ENCODE data around the gene DBET.
"Not testable (repeated sequence)": the region's sequence is repeated elsewhere in the genome, so short reads cannot be mapped to it uniquely, and the experiment has no call there.

DBET gene

GRCh38 chr4:190049378-190050239 lies 14.7 kb upstream of the DBET start:
- not testable (repeated sequence) for DNase-seq

GRCh38 chr4:190058997-190059396 lies 5.3 kb upstream of the DBET start:
- DNase-seq, result not testable (repeated sequence)

- DNase-seq, result not testable (repeated sequence)
Observed at GRCh38 chr4:190064805-190065204, 503 bp downstream of the DBET start.

- not testable (repeated sequence) for DNase-seq
Observed at GRCh38 chr4:190068351-190068750, 4.0 kb downstream of the DBET start.

GRCh38 chr4:190093052-190093451 lies 28.8 kb downstream of the DBET start:
- not testable (repeated sequence) for DNase-seq

GRCh38 chr4:190094031-190094430 lies 29.7 kb downstream of the DBET start:
- DNase-seq, result not testable (repeated sequence)

GRCh38 chr4:190095335-190095734 lies 31.0 kb downstream of the DBET start:
- not testable (repeated sequence) for DNase-seq

- DNase-seq, result not testable (repeated sequence)
Observed at GRCh38 chr4:190099605-190100004, 35.3 kb downstream of the DBET start.

GRCh38 chr4:190101525-190101924 lies 37.2 kb downstream of the DBET start:
- not testable (repeated sequence) for DNase-seq

- DNase-seq, result not testable (repeated sequence)
Observed at GRCh38 chr4:190106191-190106590, 41.9 kb downstream of the DBET start.

GRCh38 chr4:190106611-190107480 lies 42.5 kb downstream of the DBET start:
- not testable (repeated sequence) for DNase-seq

- DNase-seq, result not testable (repeated sequence)
Observed at GRCh38 chr4:190107766-190108485, 43.6 kb downstream of the DBET start.

- not testable (repeated sequence) for DNase-seq
Observed at GRCh38 chr4:190108756-190109155, 44.5 kb downstream of the DBET start.

- DNase-seq, result not testable (repeated sequence)
Observed at GRCh38 chr4:190109390-190110011, 45.2 kb downstream of the DBET start.

- not testable (repeated sequence) for DNase-seq
Observed at GRCh38 chr4:190110033-190110432, 45.7 kb downstream of the DBET start.

- DNase-seq, result not testable (repeated sequence)
Observed at GRCh38 chr4:190110570-190111295, 46.4 kb downstream of the DBET start.

GRCh38 chr4:190112879-190113278 lies 48.6 kb downstream of the DBET start:
- not testable (repeated sequence) for DNase-seq

- not testable (repeated sequence) for DNase-seq
Observed at GRCh38 chr4:190114991-190115390, 50.7 kb downstream of the DBET start.
